WTC11 (cell line): Measurements from ENCODE around the gene GAS6.

Experiments
- ATF1 ChIP-seq: sonication (generic); formaldehyde crosslinking; IDR thresholded peaks from 2 replicates; pipeline ENCODE4 v1.8.1; 2023; ENCODE audit warnings: mild to moderate bottlenecking, moderate library complexity, missing genetic modification reagents
- CTCF ChIP-seq: fragments of 200-600 bp; IDR thresholded peaks from 2 replicates; pipeline ENCODE4 v1.8.0; 2022; ENCODE audit warnings: antibody characterized with exemption
- GABPB1 ChIP-seq: sonication (generic); formaldehyde crosslinking; IDR thresholded peaks from 2 replicates; pipeline ENCODE4 v1.8.1; 2023; ENCODE audit warnings: mild to moderate bottlenecking, missing genetic modification reagents
- MAX ChIP-seq: sonication (generic); formaldehyde crosslinking; IDR thresholded peaks from 2 replicates; pipeline ENCODE4 v1.8.0; 2022; ENCODE audit warnings: mild to moderate bottlenecking, missing genetic modification reagents
- NFYB ChIP-seq: sonication (generic); formaldehyde crosslinking; conservative IDR thresholded peaks from 2 replicates; pipeline ENCODE4 v1.8.0; 2022; ENCODE audit warnings: low read depth, missing genetic modification reagents
- USF2 ChIP-seq: sonication (generic); formaldehyde crosslinking; IDR thresholded peaks from 2 replicates; pipeline ENCODE4 v1.8.1; 2023; ENCODE audit warnings: mild to moderate bottlenecking, missing genetic modification reagents, moderate library complexity
- ZBTB21 ChIP-seq: sonication (generic); formaldehyde crosslinking; IDR thresholded peaks from 2 replicates; pipeline ENCODE4 v1.8.1; 2023; ENCODE audit warnings: mild to moderate bottlenecking, missing genetic modification reagents, borderline replicate concordance
- ZBTB43 ChIP-seq: sonication (generic); formaldehyde crosslinking; IDR thresholded peaks from 2 replicates; pipeline ENCODE4 v1.8.1; 2023; ENCODE audit warnings: mild to moderate bottlenecking, missing genetic modification reagents
- ZNF263 ChIP-seq: sonication (generic); formaldehyde crosslinking; IDR thresholded peaks from 2 replicates; pipeline ENCODE4 v1.8.1; 2022; ENCODE audit warnings: low read depth, mild to moderate bottlenecking, moderate library complexity, missing genetic modification reagents
- ZNF317 ChIP-seq: sonication (generic); formaldehyde crosslinking; IDR thresholded peaks from 2 replicates; pipeline ENCODE4 v1.8.1; 2023; ENCODE audit warnings: low read depth, mild to moderate bottlenecking, moderate library complexity, missing genetic modification reagents, borderline replicate concordance
- ZNF425 ChIP-seq: fragments of 250-450 bp; sonication (Bioruptor Pico); conservative IDR thresholded peaks from 2 replicates; pipeline ENCODE4 v1.9.0; 2021; ENCODE audit warnings: mild to moderate bottlenecking

- TF ChIP-seq CTCF (no peak), ZNF263 (CRISPR knock-in tag) (no peak), ZNF317 (CRISPR knock-in tag) (no peak), ATF1 (CRISPR knock-in tag) (no peak), USF2 (CRISPR knock-in tag) (no peak), ZBTB21 (no peak), ZNF425 (CRISPR knock-in tag) (no peak), ZBTB43 (CRISPR knock-in tag) (no peak), MAX (CRISPR knock-in tag) (no peak), GABPB1 (CRISPR knock-in tag) (no peak), NFYB (CRISPR knock-in tag) (no peak)
These were observed 92.9 kb downstream of the GAS6 start for GRCh38 chr13:113770937-113771336.
